T1000 (cell line): ENCODE measurements around the gene SPATA16.
"Not testable (repeated sequence)": the region's sequence is repeated elsewhere in the genome, so short reads cannot be mapped to it uniquely, and the experiment has no call there.

ENCODE experiments used
- DNase-seq: peaks from one replicate; lab custom pipeline; 2025; ENCODE audit warnings: mixed read lengths; lab: John Stamatoyannopoulos, UW

SPATA16 gene

DNA sequence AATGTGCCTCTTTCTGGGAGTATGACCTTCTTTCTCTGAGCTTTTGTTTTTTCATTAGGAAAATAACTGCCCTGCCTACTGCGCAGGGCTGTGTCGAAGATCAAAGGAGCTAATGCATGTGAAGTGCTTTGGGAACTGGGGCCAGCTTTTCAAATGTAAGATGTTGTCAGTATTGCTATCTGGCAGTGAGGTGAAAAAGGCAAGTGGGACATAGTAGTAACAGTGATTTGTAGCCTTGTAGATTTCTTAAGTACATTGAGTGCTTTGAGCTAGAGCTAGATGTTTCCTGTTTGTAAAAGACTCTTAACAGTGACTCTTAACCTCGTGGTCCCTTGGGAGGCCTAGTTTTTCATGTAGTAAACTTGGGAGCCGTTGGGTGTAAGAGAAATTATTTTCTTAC is 264.0 kb downstream of the SPATA16 start:
- no peak for DNase-seq

DNA sequence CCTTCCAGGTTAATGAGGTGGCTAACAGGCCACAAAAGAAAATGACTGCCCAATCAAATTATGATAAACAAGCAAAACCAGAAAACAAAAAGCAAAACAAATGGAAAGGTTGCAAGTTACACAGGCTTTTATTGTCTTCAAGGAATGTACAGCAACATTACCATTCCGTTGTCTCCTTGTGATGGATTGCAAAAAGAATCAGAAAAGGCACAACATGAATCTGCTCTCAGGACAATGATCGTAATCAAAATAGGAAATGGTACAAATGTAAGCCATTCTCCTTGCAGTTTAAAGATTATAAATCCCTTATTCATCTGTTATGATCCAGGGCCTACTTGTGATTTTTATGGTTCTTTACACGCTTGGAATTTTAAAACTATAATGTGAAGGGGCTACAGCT is 264.7 kb downstream of the SPATA16 start:
- no peak for DNase-seq

DNA sequence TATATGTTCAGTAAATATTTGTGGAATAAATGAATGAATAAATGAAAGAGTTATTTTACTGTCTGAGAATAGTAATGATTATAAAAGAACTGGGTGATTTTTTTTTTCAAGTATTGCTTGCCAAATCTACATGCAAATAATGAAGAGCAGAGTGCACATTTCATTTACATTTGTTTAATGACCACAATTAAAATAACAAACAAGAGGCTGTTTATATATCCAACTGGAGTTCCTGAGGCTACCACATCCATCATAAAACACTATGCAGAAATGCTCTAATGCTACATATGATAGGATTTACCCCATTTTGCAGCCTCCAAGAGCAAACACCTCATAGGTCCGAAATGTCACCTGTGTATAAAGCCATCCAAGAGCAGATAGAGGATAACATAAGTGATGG is 266.0 kb downstream of the SPATA16 start:
- DNase-seq, result no peak

DNA sequence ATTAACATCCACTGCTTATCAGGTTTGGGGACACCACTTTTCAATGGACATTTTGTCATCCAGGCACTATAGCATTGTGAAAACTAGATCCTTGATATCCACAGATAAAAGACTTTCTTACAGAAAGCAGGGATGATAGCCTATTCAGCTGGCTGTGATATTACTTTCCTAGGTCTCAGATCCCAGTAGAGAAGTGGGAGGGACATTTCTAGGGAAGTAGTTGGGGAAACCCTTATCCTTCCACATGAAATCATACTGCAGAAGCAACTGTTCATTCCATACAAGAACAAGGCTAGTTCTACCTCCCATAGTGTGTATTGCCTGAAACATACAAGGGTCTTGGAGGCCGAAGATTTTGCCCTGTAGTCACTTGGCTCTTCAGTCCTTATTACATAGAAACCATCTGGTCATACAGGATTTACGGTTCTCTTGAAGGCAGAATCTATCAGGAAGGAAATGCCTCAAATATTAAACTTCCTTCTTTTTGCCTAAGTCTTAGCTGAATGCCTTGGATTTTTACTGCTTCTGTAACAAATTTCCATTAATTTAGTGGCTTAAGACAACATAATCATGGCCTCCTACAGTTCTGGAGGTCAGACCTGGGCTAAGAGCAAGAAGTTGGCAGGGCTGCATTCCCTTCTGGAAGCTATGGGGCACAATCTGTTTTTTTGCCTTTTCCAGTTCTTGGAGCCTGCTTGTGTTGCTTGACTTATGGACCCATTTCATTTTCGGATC is 271.1 kb downstream of the SPATA16 start:
- DNase-seq, result no peak

DNA sequence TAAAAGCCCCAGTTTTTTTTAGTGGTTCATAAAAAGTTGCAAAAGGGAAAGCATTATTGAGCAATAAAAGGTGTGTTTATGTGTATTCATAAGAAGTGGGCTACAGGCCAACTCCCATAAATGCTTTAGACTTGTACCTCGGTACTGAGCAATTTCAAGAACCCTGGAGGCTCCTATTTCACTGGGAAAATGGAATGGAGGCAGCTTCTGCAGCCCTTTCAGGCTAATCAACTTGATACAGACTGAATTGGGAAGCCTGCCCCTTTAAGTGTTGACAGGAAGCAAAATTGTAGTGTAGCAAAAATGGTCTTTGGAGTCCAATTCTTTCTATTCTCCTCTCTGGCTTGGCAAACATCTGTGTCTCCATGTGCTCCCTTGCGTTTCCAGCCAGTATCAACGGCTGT is 271.7 kb downstream of the SPATA16 start:
- no peak for DNase-seq

DNA sequence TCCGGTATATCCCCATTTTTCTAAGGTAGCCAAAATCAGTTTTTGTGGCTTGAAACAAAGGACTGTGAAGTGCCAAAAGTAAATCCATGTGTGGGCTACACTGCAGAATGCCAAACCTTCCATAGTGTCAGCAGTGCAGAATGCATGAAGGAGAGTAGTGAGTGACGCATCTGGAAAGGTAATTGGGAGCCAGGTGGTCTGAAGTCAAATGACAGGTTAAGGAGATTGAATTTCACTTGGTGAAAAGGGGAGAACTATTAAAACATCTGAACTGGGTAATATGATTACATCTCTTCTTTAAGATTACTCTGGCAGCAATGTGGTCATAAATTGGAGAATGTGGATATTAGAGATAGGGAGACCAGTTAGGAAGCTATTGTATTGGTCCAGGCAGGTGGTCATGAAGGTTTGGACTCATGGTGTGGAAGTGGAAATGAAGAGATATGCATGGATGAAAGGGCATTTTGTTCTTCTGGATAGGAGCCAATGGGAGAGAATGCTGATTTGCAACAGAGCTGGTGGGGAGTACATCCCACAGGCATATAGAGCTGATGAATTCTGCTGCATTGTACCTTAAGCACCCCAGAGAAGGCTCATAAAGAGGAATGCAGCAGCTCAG is 272.3 kb downstream of the SPATA16 start:
- DNase-seq, result no peak

DNA sequence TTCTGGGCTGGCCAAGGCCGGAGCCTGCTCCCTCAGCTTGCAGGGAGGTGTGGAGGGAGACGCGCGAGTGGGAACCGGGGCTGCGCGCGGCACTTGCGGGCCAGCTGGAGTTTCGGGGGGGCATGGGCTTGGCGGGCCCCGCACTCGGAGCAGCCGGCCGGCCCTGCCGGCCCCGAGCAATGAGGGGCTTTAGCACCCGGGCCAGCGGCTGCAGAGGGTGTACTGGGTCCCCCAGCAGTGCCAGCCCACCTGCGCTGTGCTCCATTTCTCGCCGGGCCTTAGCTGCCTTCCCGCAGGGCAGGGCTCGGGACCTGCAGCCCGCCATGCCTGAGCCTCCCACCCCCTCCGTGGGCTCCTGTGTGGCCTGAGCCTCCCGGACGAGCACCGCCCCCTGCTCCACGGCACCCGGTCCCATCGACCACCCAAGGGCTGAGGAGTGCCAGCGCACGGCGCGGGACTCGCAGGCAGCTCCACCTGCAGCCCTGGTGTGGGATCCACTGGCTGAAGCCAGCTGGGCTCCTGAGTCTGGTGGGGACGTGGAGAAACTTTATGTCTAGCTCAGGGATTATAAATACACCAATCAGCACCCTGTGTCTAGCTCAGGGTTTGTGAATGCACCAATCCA is 274.2 kb downstream of the SPATA16 start:
- not testable (repeated sequence) for DNase-seq

DNA sequence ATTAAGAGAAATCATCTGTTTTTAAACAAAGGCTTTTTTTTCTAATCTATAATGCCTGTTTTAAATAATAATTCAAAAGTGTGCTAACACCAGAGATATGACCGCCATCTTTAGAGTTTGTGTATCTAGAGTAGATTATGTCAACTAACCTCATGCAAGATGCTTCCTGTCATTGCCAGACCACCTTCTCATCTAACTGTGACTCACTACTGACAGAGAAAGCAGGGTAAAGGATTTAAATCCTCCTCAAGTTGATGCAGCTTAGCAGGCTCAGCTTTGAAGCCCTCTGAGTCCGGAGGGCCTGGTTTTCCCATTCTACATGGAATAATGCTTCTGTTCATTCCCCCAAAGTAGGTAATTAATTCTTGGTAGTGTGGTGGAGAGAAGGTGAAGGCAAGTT is 282.0 kb downstream of the SPATA16 start:
- DNase-seq, result no peak

DNA sequence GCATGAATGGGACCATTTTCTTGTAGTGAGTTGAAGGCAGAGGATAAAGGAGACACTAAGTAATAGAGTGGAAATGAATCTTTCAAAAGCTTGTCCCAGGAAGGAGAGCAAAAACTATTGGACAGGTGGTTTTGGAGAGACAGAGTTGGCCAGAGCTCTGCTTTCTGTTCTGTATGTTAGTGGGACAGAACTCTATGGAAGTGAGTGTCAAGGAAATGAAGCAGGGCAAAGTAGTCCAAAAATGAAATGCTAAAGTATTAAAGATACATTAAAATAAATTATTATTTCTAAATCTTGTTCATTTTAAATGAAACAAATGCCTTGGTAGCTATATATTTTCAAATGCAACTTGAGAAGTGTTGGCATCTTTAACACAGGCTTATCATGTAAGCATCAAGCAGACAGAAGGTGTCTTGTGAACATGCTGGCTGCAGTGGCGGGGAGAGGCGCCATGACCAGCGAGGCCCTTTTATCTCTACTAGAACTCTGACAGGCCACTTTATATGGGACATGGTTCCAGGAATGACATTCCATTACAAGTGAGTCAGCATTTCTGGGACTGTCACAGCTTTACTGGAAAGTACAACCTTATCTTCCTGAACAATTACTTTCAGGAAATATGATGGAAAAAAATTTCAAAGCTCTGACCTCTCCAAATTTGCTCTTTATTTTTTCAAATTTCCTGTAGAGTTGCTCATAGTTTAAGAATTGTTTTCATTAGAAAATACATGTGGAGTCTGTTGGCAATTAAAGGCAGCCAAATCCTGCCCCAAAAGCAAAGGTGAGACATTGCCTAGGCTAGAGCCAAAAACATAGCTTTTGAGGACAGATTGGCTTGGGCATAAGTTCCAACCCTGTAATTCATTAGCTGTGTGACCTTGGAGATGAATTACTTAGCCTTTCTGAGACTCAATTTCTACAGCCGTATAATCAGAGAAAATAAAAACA is 284.0 kb downstream of the SPATA16 start:
- peak; percentile 4 for DNase-seq

DNA sequence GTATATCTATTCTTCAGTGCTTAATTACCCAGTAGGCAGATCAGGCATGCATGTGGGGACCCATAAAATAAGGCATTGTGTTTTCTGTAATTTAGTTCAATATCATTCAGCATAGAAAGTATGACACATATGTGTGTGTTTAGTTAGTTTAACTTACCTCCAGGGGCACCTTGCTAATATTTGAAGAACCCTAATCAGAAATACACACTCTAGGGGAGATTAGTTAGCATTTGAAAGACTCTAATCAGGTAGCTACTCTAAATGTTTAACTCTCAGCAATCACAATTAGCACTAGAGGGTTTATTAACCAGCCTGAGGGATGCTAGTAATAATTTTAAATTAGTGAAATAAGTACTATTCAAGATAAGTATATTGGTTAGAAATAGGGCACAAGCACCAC is 286.0 kb downstream of the SPATA16 start:
- no peak for DNase-seq

DNA sequence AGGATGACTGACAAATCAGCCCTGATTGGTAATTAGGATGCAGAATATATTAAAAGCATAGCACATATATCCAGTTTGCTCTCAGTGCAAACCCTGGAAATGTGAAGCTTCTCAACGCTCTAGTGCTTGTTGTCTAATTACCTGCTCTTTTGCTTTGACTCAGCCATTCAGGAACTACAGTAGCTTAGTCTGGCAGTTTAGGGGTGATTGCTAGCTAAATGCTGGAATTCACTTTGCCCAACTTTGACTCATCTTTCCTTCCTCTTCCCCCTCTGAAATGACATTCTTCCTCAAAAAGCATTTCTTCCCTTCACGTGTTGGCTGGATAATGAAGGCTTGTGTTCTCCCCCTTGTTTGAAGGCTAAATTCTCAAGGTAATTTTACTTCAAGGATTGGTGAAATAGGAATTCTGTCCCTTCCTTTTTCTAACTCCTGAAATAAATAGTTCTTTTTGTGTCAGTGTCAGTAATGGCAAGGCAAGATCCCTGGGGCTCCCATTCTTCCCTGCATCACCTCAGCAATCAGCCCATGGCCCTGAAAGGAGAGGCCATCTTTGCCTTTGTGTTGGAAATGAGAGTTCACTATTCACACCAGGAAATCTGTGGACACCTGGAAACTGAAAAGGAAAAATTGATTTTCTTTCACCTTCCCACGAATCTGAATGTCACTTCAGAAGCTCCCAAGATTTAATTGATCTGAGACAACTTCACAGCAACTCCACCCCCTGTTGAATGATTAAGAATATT is 286.9 kb downstream of the SPATA16 start:
- no peak for DNase-seq

DNA sequence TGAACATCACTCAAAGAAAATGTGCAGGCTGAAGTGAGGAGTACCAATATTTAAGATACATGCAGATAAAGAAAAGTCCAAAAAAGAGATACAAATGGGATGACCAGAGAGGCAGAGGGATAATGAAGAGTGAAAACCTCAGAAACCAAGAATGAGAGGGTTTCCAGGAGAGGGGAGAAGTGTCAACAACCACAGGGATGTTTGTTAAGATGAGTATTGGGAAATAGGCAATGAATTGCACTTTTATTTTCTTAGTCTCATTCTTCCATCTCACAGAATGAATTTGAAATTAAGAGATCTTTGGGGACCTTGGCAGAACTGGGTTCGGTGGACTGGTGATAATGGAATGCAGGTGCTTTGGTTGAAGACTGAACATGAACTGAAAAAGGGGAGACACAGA is 288.0 kb downstream of the SPATA16 start:
- no peak for DNase-seq

DNA sequence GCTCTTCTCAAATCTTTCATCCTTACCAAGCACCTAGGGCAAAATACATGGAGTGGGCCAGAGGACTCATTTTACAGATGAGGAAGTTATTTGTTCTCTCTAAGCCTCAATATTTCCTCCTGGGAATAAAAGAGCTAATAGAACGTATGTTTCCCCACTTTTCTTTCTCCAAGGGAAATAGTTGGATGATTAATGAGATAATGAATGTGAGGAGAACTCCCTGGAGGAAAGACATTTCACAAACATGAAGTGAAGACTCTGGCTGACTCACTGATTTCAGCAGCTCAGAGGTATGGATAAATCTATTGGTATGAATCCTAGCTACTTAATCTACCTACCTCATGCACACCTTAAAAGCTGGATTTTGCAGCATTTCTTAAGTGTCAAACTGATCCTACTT is 292.1 kb downstream of the SPATA16 start:
- peak; percentile 30 for DNase-seq

DNA sequence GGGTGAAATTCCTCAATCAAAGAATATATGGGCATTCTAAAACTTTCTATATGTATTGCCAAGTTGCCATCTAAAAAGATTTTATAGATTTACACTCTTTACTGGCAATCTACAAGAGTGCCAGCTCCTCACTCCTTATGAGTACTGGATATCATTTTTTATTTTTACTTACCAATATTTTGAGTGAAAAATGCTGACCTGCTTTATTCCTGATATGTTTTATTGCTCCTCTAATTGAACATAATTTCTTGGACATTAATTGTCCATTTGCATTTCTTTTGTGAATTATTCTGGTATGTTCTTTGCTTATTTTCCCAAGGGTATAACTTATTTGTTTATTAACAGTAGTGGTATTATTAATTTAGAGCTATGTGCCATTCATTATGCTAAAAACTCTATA is 293.7 kb downstream of the SPATA16 start:
- no peak for DNase-seq

DNA sequence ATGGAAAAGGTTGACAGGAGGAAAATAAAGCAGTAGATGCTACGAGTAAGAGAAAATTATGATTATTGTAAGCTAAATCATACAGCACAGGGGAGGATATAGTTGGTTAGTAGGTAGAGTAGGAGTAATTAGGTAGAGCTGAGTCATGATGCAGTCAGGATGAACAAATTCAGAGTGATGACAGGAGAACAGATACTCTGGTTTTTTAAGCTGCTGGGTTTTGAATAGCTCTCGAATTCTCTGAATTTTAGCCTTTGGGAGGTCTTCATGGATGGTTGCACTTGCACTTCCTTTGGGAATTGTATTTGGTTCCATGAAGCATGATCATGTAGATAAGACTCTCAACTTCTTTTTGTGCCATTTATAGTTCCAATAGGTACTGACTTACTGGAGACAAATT is 294.3 kb downstream of the SPATA16 start:
- DNase-seq, result no peak

DNA sequence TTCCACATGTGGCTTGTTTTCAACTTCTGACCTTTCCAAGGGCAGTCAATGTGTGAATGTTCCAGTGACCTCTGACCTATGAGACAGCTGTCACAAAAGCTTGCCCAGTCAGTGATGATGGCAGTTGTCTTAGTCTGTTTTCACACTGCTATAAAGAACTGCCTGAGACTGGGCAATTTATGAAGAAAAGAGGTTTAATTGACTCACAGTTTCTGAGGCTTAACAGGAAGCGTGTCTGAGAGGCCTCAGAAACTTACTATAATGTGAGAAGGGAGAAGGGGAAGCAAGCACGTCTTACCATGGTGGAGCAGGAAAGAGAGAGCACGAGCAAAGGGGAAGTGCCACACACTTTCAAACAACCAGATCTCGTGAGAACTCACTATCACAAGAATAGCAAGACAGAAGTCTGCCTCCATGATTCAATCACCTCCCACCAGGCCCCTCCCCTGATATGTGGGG is 294.9 kb downstream of the SPATA16 start:
- no peak for DNase-seq

DNA sequence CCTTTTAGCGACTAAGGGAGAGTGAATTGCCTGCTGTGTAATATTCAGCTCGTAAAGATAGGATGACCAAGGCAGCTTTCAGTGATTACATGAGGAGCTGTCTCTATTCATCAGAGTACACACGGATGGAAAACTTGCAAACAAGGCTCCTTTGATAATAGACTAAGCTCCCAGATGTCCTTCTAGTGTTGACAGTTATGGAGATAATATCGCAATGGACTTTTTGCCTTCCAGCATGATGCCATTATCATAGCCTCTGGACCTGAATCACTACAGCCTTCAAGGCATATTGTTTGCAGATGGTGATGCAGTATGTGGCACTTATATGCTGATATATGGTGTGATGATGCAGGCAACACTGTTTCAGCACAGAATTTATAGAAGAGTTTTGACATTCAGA is 296.6 kb downstream of the SPATA16 start:
- no peak for DNase-seq

DNA sequence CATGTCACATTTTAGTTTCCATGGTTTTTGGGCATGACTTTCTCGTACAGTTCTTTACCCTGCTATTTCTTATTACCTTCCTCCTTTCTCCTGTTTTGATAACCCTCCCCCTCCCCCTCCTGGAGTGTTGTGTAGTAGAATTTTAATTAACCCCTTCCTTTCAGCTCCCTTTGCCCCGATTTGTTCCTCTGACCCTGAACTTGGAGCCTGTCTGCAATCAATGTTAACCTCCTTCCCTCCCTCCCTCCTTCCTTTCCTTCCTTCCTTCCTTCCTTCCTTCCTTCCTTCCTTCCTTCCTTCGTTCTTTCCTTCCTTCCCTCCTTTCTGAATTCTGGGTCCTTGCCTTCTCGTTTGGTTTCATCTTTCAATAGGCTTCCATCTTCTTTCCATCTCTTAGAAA is 300.1 kb downstream of the SPATA16 start:
- DNase-seq, result no peak

DNA sequence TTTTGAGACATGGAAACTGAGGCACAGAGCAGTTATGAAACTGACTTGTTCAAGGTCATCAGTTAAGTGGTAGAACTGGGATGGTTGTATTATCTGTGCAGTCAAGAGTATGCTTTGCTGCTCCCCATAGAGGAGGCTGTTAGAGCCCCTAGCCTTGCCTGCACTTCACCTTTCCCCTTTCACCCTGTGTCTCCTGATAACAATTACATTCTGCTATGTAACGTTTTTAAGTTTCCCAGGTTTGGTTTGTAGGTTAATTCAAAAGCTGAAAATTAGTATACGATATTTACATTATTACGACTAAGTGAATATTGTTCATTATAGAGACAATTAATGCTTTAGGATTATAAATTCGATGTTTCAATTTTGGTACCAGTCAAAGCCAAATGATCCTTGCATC is 300.6 kb downstream of the SPATA16 start:
- no peak for DNase-seq

DNA sequence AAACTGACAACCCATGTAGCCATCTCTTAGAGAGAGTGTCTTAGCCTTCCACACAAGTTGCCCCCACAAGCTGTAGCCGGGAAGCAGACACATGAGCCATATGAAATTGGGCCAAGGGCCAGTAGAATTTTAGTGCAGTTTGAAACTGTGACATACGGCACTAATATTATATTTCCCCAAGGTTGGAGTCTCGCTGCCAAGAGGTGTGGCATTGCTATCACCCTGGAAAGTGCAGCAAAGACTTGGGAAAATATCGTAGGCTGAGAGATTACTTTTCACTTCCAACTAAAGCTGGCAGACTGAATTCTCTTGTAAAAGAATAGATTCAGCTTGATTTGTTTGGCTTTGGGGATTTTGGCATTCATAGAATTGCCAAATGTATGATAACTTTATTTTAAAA is 301.4 kb downstream of the SPATA16 start:
- DNase-seq, result no peak
